OCI-LY1 (cell line): ENCODE data around the gene PDE4D.

Experiments used
- H2AFZ ChIP-seq: fragments of 200-600 bp; sonication (generic), shearing (Covaris generic); 2 replicates; pipeline ENCODE4 v1.6.0; 2014; ENCODE audit warnings: antibody characterized with exemption, mild to moderate bottlenecking, low read length
- H3F3A ChIP-seq: fragments of 200-600 bp; sonication (generic), shearing (Covaris generic); 2 replicates; pipeline ENCODE4 v1.6.0; 2014; ENCODE audit warnings: mild to moderate bottlenecking, antibody characterized with exemption, low read length, moderate library complexity; ENCODE audit not compliant: insufficient read depth
- H3K27ac ChIP-seq: fragments of 200-600 bp; sonication (generic); 2 replicates; pipeline ENCODE4 v1.5.1; 2014; ENCODE audit warnings: low read length, mixed run types, mild to moderate bottlenecking, low read depth; ENCODE audit not compliant: poor library complexity, severe bottlenecking
- H3K27me3 ChIP-seq: fragments of 200-600 bp; sonication (generic); 2 replicates; pipeline ENCODE4 v1.6.0; 2014; ENCODE audit warnings: antibody characterized with exemption, mild to moderate bottlenecking, low read length, moderate library complexity; ENCODE audit not compliant: insufficient read depth
- H3K36me3 ChIP-seq: fragments of 200-600 bp; sonication (generic); 2 replicates; pipeline ENCODE4 v1.6.1; 2014; ENCODE audit warnings: mild to moderate bottlenecking, antibody characterized with exemption, low read length, moderate library complexity, mixed read lengths; ENCODE audit not compliant: insufficient read depth
- H3K4me1 ChIP-seq: fragments of 200-600 bp; sonication (generic); 2 replicates; pipeline ENCODE4 v1.5.1; 2014; ENCODE audit warnings: mild to moderate bottlenecking, low read length, moderate library complexity; ENCODE audit not compliant: insufficient read depth, severe bottlenecking
- H3K4me2 ChIP-seq: fragments of 200-600 bp; sonication (generic), shearing (Covaris generic); 2 replicates; pipeline ENCODE4 v1.6.1; 2014; ENCODE audit warnings: low read length
- H3K4me3 ChIP-seq: fragments of 200-600 bp; sonication (generic); 2 replicates; pipeline ENCODE4 v1.5.1; 2014; ENCODE audit warnings: low read length, low read depth, mild to moderate bottlenecking, mixed read lengths; ENCODE audit not compliant: poor library complexity, severe bottlenecking
- H3K79me2 ChIP-seq: fragments of 200-600 bp; shearing (Covaris generic); 2 replicates; pipeline ENCODE4 v1.6.1; 2016; ENCODE audit warnings: mixed run types, low read length, mixed read lengths; ENCODE audit not compliant: insufficient read depth
- H3K9ac ChIP-seq: fragments of 200-600 bp; sonication (generic), shearing (Covaris generic); 2 replicates; pipeline ENCODE4 v1.6.1; 2014; ENCODE audit warnings: mild to moderate bottlenecking, low read length, mixed read lengths
- H3K9me2 ChIP-seq: fragments of 200-600 bp; sonication (generic), shearing (Covaris generic); 2 replicates; pipeline ENCODE4 v1.6.1; 2014; ENCODE audit warnings: low read depth, mild to moderate bottlenecking, low read length, mixed read lengths
- H3K9me3 ChIP-seq: fragments of 200-600 bp; shearing (Covaris generic); 2 replicates; pipeline ENCODE4 v1.6.1; 2014; ENCODE audit warnings: low read length, mixed read lengths
- H4K20me1 ChIP-seq: fragments of 200-600 bp; sonication (generic), shearing (Covaris generic); 2 replicates; pipeline ENCODE4 v1.6.0; 2016; ENCODE audit warnings: mild to moderate bottlenecking, low read length; ENCODE audit not compliant: insufficient read depth
- EZH2 ChIP-seq: fragments of 200-600 bp; sonication (generic), shearing (Covaris generic); IDR thresholded peaks from 2 replicates; pipeline ENCODE4 v1.8.0; 2017; ENCODE audit warnings: borderline replicate concordance, mixed run types, mild to moderate bottlenecking, antibody characterized with exemption, low read length, moderate library complexity, mixed read lengths
- TF ChIP-seq, protein P1 (sequence below): fragments of 200-600 bp; sonication (generic), shearing (Covaris generic); IDR thresholded peaks from 2 replicates; pipeline ENCODE4 v1.5.1; 2017; ENCODE audit warnings: mild to moderate bottlenecking, antibody characterized with exemption, low read length, moderate library complexity, mixed read lengths

The PDE4D gene

DNA sequence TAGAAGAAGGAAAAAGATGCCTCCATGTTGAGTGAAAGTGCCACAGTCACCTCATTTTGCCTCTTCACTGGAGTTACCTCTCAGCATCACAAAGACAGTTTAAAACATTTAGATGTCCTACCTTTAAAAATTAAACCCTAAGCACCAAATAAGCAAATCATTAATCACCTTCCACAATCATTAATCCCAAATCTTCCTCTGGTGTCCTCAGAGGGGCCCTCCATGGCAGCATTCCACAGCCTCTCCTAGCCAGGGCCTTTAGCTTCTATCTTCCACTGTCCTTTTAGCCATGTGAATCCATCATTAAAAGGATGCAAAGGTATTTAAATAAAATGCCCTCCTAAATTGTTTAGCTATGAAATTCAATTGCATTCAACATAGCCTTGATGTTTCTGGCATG, 310.8 kb downstream of the PDE4D start:
- Histone ChIP-seq H3K4me3 (no peak overlapping the region), H3K79me2 (no peaks in the 10 kb centered on the region), H2AFZ (no peak overlapping the region)

DNA sequence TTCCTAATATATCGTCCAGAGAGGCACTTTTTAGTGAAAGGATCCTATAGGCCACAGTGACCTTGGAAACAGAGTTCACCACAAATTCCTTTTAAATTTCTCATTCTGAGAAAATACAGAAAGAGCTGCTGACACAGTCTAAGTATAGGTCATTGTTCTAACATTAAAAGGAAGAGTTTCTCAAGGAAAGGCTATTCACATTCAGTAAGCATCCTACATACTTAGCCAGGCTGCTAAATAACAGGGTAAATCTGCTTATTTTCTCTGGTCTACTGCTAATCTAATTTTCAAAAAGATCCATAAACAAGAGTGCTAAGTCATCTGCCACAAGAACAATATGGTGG, 313.7 kb downstream of the PDE4D start:
- Histone ChIP-seq H4K20me1 (no peaks in the 10 kb centered on the region), H3K27ac (no peak overlapping the region), H3K9me2 (no peaks in the 10 kb centered on the region), H3K4me2 (no peak overlapping the region), H3K4me1 (no peaks in the 10 kb centered on the region), H3K4me3 (no peak overlapping the region), H3K9ac (no peak overlapping the region), H3K36me3 (no peaks in the 10 kb centered on the region), H3K27me3 (no peaks in the 10 kb centered on the region), H2AFZ (no peak overlapping the region), H3K79me2 (no peaks in the 10 kb centered on the region), H3K9me3 (no peaks in the 10 kb centered on the region), H3F3A (no peaks in the 10 kb centered on the region)
- no peak for TF ChIP-seq EZH2
- TF ChIP-seq, protein P1, sequence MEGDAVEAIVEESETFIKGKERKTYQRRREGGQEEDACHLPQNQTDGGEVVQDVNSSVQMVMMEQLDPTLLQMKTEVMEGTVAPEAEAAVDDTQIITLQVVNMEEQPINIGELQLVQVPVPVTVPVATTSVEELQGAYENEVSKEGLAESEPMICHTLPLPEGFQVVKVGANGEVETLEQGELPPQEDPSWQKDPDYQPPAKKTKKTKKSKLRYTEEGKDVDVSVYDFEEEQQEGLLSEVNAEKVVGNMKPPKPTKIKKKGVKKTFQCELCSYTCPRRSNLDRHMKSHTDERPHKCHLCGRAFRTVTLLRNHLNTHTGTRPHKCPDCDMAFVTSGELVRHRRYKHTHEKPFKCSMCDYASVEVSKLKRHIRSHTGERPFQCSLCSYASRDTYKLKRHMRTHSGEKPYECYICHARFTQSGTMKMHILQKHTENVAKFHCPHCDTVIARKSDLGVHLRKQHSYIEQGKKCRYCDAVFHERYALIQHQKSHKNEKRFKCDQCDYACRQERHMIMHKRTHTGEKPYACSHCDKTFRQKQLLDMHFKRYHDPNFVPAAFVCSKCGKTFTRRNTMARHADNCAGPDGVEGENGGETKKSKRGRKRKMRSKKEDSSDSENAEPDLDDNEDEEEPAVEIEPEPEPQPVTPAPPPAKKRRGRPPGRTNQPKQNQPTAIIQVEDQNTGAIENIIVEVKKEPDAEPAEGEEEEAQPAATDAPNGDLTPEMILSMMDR = no peak

More for the DNA sequence above, 310.8 kb downstream of the PDE4D start:
- no peaks in the 10 kb centered on the region for H3K27me3 ChIP-seq
- no peak overlapping the region for H3K4me2 ChIP-seq
- no peaks in the 10 kb centered on the region for H3F3A ChIP-seq
- no peak for TF ChIP-seq EZH2
- TF ChIP-seq, protein P1 = no peak
- no peak overlapping the region for H3K27ac ChIP-seq
- H3K9me2 ChIP-seq = no peaks in the 10 kb centered on the region
- no peaks in the 10 kb centered on the region for H3K36me3 ChIP-seq
- no peaks in the 10 kb centered on the region for H4K20me1 ChIP-seq
- no peak overlapping the region for H3K9ac ChIP-seq
- no peaks in the 10 kb centered on the region for H3K4me1 ChIP-seq
- H3K9me3 ChIP-seq = no peaks in the 10 kb centered on the region

DNA sequence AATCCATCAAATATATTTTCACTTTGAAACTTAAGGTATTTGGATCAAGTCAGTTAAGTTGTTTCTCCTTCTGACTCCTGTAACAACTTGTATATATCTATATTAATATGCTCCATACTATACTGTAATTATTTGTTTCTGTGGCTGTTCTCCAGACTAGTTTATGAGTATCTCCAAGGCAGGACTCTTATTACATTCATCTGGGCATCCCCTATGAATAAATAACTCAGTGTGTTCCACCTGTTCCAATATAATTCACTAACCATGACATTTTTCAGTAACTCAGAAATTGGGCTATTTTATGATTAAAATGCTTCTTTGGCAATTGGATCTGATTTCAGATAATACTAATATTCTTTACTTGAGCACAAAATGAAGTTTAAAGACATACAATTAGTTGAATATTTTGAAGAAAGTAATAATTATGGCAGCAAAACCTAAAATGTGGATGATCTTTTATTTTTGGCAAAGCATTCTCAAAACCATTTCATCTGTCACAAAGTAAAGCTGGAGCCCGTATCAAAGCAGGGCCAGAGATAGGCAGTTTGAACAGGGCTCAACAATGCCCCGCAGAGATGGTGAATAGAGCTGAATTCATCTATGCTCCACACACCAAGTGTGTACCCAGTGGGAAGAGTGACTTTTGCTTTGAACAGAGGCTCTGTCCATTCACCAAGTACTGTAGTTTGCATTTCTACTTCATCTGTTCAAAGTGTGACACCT, 314.3 kb downstream of the PDE4D start:
- H3K27ac ChIP-seq = no peak overlapping the region
- H2AFZ ChIP-seq = no peak overlapping the region
- no peaks in the 10 kb centered on the region for H3K36me3 ChIP-seq
- no peak overlapping the region for H3K4me3 ChIP-seq
- no peaks in the 10 kb centered on the region for H3K9me3 ChIP-seq
- H3K79me2 ChIP-seq = no peaks in the 10 kb centered on the region
- no peaks in the 10 kb centered on the region for H4K20me1 ChIP-seq
- H3K27me3 ChIP-seq = no peaks in the 10 kb centered on the region
- no peaks in the 10 kb centered on the region for H3K4me1 ChIP-seq
- H3K9me2 ChIP-seq = no peaks in the 10 kb centered on the region
- no peaks in the 10 kb centered on the region for H3F3A ChIP-seq
- no peak for TF ChIP-seq EZH2
- TF ChIP-seq, protein P1 = no peak
- H3K4me2 ChIP-seq = no peak overlapping the region
- no peak overlapping the region for H3K9ac ChIP-seq
